Stomach (tissue), 9 donors: ENCODE results near the gene SLC38A9. TPM values are rescaled to one million over a fixed set of nuclear protein-coding genes. Genes with fewer than 3 reads are reported as not detected.
A peak's percentile ranks its signal among the peaks of the same experiment; 100 is the strongest.

Experiments
- DNase-seq, 2 donors: peaks; one replicate each; pipeline versions ENCODE4 v3.0.0 to v3.0.0-alpha.2; 2013 to 2019
- H3K27ac ChIP-seq, 5 donors: fragments of 200-600 bp in 4 of 5; sonication (generic) in 4 of 5; one replicate each; pipeline ENCODE4 v1.5.1; 2013 to 2019; ENCODE audit warnings: mild to moderate bottlenecking in 1 of 5, moderate library complexity in 1 of 5
- H3K27me3 ChIP-seq, 3 donors: fragments of 200-600 bp; sonication (generic); one replicate each; pipeline ENCODE4 v1.5.1; 2017 to 2019; ENCODE audit warnings: mixed run types in 1 of 3
- H3K36me3 ChIP-seq, 4 donors: fragments of 200-600 bp; sonication (generic); 1 replicate in 3 of 4; 2 replicates in 1 of 4; pipeline ENCODE4 v1.5.1; 2016 to 2019
- H3K4me1 ChIP-seq, 4 donors: fragments of 200-600 bp; sonication (generic); one replicate each; pipeline ENCODE4 v1.5.1; 2016 to 2019
- H3K4me3 ChIP-seq, 4 donors: fragments of 200-600 bp; sonication (generic) in 3 of 4; one replicate each; pipeline ENCODE4 v1.5.1; 2016 to 2019; ENCODE audit warnings: mild to moderate bottlenecking in 1 of 4
- H3K9me3 ChIP-seq, 4 donors: fragments of 200-600 bp; sonication (generic); one replicate each; pipeline ENCODE4 v1.5.1; 2016 to 2019
- CTCF ChIP-seq, 7 experiments: fragments of 450-650 bp in 4 of 7; fragments of 200-600 bp in 3 of 7; sonication (generic) in 3 of 7; IDR thresholded peaks; one replicate each; pipeline ENCODE4 v1.5.1; 2016 to 2019; ENCODE audit warnings: antibody characterized with exemption in 7 of 7, control low read depth in 2 of 7, mild to moderate bottlenecking in 1 of 7
- EP300 ChIP-seq: sonication (generic); formaldehyde crosslinking; IDR thresholded peaks from one replicate; pipeline ENCODE4 v1.6.1; 2017; ENCODE audit warnings: antibody characterized with exemption
- POLR2A ChIP-seq, 4 donors: fragments of 450-650 bp; IDR thresholded peaks; one replicate each; pipeline ENCODE4 v1.6.1; 2016; ENCODE audit warnings: antibody characterized with exemption in 4 of 4, control low read depth in 2 of 4, mild to moderate bottlenecking in 1 of 4, moderate library complexity in 1 of 4
- POLR2AphosphoS5 ChIP-seq, 3 donors: sonication (generic); formaldehyde crosslinking; IDR thresholded peaks; one replicate each; pipeline ENCODE4 v1.6.1; 2016; ENCODE audit warnings: antibody characterized with exemption in 3 of 3
- WGBS, 5 donors: extraction: QIAGEN DNeasy Blood & Tissue Kit in 3 of 5; methylation state at CpG; one replicate each; pipeline versions ENCODE4 v1.1.5 to v1.1.7; 2013 to 2018; 5-methylcytosine and 5-hydroxymethylcytosine counted together
- intact Hi-C: fragments of 100-400 bp; cut with DNase I; formaldehyde crosslinking; loops from one replicate; pipeline ENCODE4 v1.15.1; 2023; ENCODE audit warnings: low total_unique reads
- polyA plus RNA-seq, 3 donors: library from polyadenylated mRNA; stranded (reverse); fragments of 200-250 nt; gene quantifications; one replicate each; pipeline ENCODE4 v1.2.3, GENCODE V29; 2013
- total RNA-seq, 5 donors: library from RNA; depleted of rRNA; stranded (reverse); fragments of >200 nt; gene quantifications; one replicate each; pipeline versions ENCODE4 v1.1.0 to v1.2.3, GENCODE V29; 2014 to 2016
- donor health status: healthy with polysubstance abuse.
- donor health status: Bipolar disorder and iron deficiency.
- donor health status: healthy.

SLC38A9 gene
- total and polyA plus RNA-seq, 8 donors: 3.7 to 120 (median 8.6) TPM

- Histone ChIP-seq H3K27me3 (no peaks in the 10 kb centered on the region), H3K27ac (no peak overlapping the region), H3K36me3 (no peaks in the 10 kb centered on the region), H3K4me3 (no peak overlapping the region), H3K9me3 (no peaks in the 10 kb centered on the region), H3K4me1 (no peaks in the 10 kb centered on the region)
- intact Hi-C loops: no loop called here
- WGBS, 5 donors: 73 to 79% (median 75%) methylated on average over 3 of the region's 3 CpGs
- no peak for TF ChIP-seq POLR2A (IDR thresholded peaks at IDR 0.05)
- no peak for TF ChIP-seq POLR2AphosphoS5 (IDR thresholded peaks at IDR 0.05)
- no peak for TF ChIP-seq CTCF (IDR thresholded peaks at IDR 0.05)
- no peak for TF ChIP-seq EP300
- DNase-seq: no peak
Measured at GRCh38 chr5:55750499-55750898, 38.4 kb upstream of the SLC38A9 start.

GRCh38 chr5:55750063-55750462, 37.9 kb upstream of the SLC38A9 start:
- no peaks in the 10 kb centered on the region for H3K9me3 ChIP-seq
- 46 to 58% (median 52%) methylated on average over 3 of the region's 3 CpGs for WGBS, 5 donors
- H3K36me3 ChIP-seq: no peaks in the 10 kb centered on the region
- H3K27me3 ChIP-seq: no peaks in the 10 kb centered on the region
- intact Hi-C loops: no loop called here
- TF ChIP-seq EP300 (no peak), POLR2AphosphoS5 (IDR thresholded peaks at IDR 0.05) (no peak)
- peak in 1 of 2 donors; percentile 23 for DNase-seq
- H3K4me1 ChIP-seq: no peaks in the 10 kb centered on the region
- H3K27ac ChIP-seq: no peak overlapping the region
- no peak overlapping the region for H3K4me3 ChIP-seq

GRCh38 chr5:55749387-55749786, 37.3 kb upstream of the SLC38A9 start:
- intact Hi-C loops: no loop called here

GRCh38 chr5:55747778-55748318, 35.7 kb upstream of the SLC38A9 start:
- 63 to 70% (median 64%) methylated on average over 2 of the region's 2 CpGs for WGBS, 5 donors
- DNase-seq: no peak
- Histone ChIP-seq H3K27ac (no peak overlapping the region), H3K27me3 (no peaks in the 10 kb centered on the region), H3K36me3 (no peaks in the 10 kb centered on the region), H3K4me1 (no peaks in the 10 kb centered on the region), H3K9me3 (no peaks in the 10 kb centered on the region), H3K4me3 (no peak overlapping the region)
- TF ChIP-seq POLR2AphosphoS5 (IDR thresholded peaks at IDR 0.05) (no peak), POLR2A (IDR thresholded peaks at IDR 0.05) (no peak)
- intact Hi-C loops: no loop called here

More at GRCh38 chr5:55749387-55749786, 37.3 kb upstream of the SLC38A9 start:
- Histone ChIP-seq H3K4me3 (no peak overlapping the region), H3K36me3 (no peaks in the 10 kb centered on the region), H3K27me3 (no peaks in the 10 kb centered on the region), H3K27ac (no peak overlapping the region), H3K9me3 (no peaks in the 10 kb centered on the region), H3K4me1 (no peaks in the 10 kb centered on the region)
- TF ChIP-seq POLR2AphosphoS5 (IDR thresholded peaks at IDR 0.05) (no peak), CTCF (IDR thresholded peaks at IDR 0.05) (no peak), POLR2A (IDR thresholded peaks at IDR 0.05) (no peak), EP300 (no peak)
- WGBS, 5 donors: 67 to 83% (median 76%) methylated on average over 2 of the region's 2 CpGs
- peak in 1 of 2 donors; percentile 11 for DNase-seq

- DNase-seq: no peak
- intact Hi-C loops: no loop called here
- whole genome bisulfite sequencing, 5 donors: 95 to 98% (median 97%) methylated on average over 3 of the region's 3 CpGs
- no peaks in the 10 kb centered on the region for H3K27me3 ChIP-seq
- H3K4me1 ChIP-seq: no peaks in the 10 kb centered on the region
- H3K36me3 ChIP-seq: no peaks in the 10 kb centered on the region
- no peaks in the 10 kb centered on the region for H3K9me3 ChIP-seq
- no peak overlapping the region for H3K27ac ChIP-seq
- TF ChIP-seq CTCF (IDR thresholded peaks at IDR 0.05) (no peak), POLR2A (IDR thresholded peaks at IDR 0.05) (no peak), POLR2AphosphoS5 (IDR thresholded peaks at IDR 0.05) (no peak), EP300 (no peak)
- no peak overlapping the region for H3K4me3 ChIP-seq
Measured at GRCh38 chr5:55742778-55743177, 30.7 kb upstream of the SLC38A9 start.
